GM12864 (cell line): ENCODE results near the gene AKAP13.
"Not testable (repeated sequence)": the region's sequence is repeated elsewhere in the genome, so short reads cannot be mapped to it uniquely, and the experiment has no call there.

Experiments used
- DNase-seq: peaks from one replicate; pipeline ENCODE4 v3.0.0-alpha.2; 2011; ENCODE audit warnings: low read depth
- H3K4me3 ChIP-seq: 2 replicates; pipeline ENCODE4 v1.5.1; 2011; ENCODE audit warnings: mild to moderate bottlenecking, low read depth, low read length, control low read depth
- CTCF ChIP-seq: IDR thresholded peaks from 2 replicates; pipeline ENCODE4 v1.5.1; 2011; ENCODE audit warnings: low read depth, mild to moderate bottlenecking, moderate library complexity, low read length, control low read depth, inconsistent platforms; ENCODE audit errors: missing control alignments

The AKAP13 gene

DNA sequence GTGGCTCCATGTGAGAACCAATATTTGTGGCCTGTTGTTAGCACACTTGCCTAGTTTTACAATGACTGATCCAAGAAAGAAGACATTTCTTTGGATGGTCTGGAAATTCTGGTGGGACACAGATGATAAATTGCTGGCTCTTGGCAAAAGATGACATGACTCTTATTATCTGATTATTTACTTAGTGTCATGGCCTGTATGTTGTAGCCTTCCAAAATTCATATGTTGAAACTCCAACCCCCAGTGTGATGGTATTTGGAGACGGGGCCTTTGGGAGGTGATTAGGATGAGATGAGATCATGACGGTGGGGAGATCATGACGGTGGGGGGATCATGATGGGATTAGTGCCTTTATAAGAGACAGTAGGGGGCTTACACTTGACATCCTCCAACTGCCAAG lies 30.0 kb upstream of the AKAP13 start:
- TF ChIP-seq CTCF: no peak
- no peak overlapping the region for H3K4me3 ChIP-seq
- DNase-seq: no peak

DNA sequence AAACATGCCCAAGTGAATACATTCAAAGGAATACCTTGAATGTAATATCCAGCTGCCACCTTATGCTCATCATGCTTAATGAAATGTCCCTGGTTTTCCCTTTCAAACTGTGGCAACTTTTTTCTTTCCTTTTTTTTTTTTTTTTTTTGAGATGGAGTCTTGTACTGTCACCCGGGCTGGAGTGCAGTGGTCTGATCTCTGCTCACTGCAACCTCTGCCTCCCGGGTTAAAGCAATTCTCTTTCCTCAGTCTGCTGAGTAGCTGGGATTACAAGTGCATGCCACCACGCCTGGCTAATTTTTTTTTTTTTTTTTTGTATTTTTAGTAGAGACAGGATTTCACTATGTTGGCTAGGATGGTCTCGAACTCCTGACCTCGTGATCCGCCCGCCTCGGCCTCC lies 28.9 kb upstream of the AKAP13 start:
- DNase-seq, H3K4me3 ChIP-seq: not testable (repeated sequence)

DNA sequence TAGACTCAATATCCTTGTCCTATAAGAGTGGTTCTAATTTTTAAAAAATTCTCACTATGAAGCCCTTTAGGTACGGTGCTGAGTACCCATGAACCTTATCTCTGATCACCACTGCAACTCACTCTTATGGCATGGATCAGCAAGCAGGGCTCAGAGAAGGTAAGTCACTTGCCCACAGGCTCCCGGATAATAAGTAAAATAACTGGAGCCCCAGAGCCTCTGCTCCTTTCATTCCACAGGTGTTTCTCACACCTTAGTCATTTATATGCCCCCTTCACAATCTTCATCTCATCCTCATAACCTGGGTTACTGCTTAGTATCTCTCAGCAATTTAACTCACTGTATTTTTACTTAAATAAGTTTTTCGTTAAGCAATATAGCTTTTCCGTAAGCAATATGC lies 28.4 kb upstream of the AKAP13 start:
- TF ChIP-seq CTCF: no peak
- DNase-seq: no peak
- no peak overlapping the region for H3K4me3 ChIP-seq

- H3K4me3 ChIP-seq: no peak overlapping the region
- DNase-seq: no peak
- TF ChIP-seq CTCF: no peak
These were observed 26.9 kb upstream of the AKAP13 start for GRCh38 chr15:85353516-85353915.

- no peak for TF ChIP-seq CTCF
- no peak for DNase-seq
These were observed 25.9 kb upstream of the AKAP13 start for GRCh38 chr15:85354461-85354860.

DNA sequence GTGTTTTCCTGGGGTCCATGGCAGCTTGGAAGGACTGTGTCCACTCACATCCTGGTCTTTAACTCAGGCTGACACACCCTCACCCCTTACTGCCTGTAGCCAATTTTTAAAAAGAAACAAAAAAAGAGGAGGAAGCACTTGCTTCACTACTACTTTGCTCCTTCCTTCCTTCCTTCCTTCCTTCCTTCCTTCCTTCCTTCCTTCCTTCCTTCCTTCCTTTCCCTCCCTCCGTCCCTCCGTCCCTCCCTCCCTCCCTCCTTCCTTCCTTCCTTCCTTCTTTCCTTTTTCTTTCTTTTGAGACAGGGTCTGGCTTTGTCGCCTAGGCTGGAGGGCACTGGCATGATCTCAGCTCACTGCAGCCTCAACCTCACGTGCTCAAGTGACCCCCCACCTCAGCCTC lies 25.5 kb upstream of the AKAP13 start:
- no peak for TF ChIP-seq CTCF
- H3K4me3 ChIP-seq: no peak overlapping the region
- no peak for DNase-seq

More at GRCh38 chr15:85354461-85354860, 25.9 kb upstream of the AKAP13 start:
- H3K4me3 ChIP-seq: no peak overlapping the region

DNA sequence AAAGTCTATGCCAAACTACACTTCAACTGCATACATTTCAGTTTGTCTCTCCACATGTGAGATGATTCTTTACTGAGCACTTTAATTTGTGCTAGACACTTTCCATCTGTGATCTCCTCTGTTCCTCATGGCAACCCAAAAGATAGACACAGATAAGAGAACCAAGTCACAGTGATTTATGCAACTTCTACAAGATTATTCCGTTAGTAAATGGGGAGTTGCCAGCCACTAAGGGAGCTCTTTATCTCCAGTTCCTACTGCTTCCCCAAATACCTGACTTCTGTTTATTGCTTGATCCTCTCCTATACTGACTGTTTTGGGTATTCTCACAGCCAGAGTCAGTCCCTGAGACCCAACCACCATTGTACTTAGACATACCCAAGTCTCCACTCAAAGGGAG lies 24.1 kb upstream of the AKAP13 start:
- H3K4me3 ChIP-seq: no peak overlapping the region
- no peak for DNase-seq
- TF ChIP-seq CTCF: no peak

DNA sequence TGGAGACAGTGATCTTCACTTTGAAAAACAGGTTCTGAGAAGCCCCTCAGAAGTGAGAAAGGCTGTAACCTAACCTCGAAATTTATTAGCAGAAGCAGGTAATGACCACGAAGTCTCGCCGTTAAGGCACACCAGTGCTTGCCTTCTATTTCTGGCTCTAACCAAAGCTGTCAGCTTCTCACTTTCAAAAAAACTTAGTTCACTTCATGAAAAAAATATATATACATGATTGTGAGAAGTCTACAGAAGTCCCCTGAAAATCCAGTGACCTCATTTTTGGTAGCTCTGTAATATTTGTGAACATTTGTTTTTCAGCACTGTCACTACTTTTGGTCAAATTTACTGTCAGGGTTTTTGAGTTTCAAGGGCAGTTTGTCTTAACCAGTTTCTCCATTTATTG lies 19.1 kb upstream of the AKAP13 start:
- TF ChIP-seq CTCF: no peak
- no peak overlapping the region for H3K4me3 ChIP-seq
- DNase-seq: peak; percentile 73
